ENCODE measurements around the gene LAMB2.

GRCh38 chr3:49100046-49100615 lies 32.7 kb downstream of the LAMB2 start:
- TF ChIP-seq, protein P1, sequence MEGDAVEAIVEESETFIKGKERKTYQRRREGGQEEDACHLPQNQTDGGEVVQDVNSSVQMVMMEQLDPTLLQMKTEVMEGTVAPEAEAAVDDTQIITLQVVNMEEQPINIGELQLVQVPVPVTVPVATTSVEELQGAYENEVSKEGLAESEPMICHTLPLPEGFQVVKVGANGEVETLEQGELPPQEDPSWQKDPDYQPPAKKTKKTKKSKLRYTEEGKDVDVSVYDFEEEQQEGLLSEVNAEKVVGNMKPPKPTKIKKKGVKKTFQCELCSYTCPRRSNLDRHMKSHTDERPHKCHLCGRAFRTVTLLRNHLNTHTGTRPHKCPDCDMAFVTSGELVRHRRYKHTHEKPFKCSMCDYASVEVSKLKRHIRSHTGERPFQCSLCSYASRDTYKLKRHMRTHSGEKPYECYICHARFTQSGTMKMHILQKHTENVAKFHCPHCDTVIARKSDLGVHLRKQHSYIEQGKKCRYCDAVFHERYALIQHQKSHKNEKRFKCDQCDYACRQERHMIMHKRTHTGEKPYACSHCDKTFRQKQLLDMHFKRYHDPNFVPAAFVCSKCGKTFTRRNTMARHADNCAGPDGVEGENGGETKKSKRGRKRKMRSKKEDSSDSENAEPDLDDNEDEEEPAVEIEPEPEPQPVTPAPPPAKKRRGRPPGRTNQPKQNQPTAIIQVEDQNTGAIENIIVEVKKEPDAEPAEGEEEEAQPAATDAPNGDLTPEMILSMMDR (IDR thresholded peaks at IDR 0.05): no peak
- no peak for TF ChIP-seq POLR2A (IDR thresholded peaks at IDR 0.05)

Data from Peyer's patch (tissue), 4 donors.